ENCODE data around the gene PHKB.
A peak's percentile ranks its signal among the peaks of the same experiment; 100 is the strongest.
"Not testable (repeated sequence)": the region's sequence is repeated elsewhere in the genome, so short reads cannot be mapped to it uniquely, and the experiment has no call there.

The PHKB gene

GRCh38 chr16:47461598-47462266 lies 601 bp downstream of the PHKB start:
- in situ Hi-C loops (cut with MboI; ENCODE audit: low sequenced_read_pairs, unreplicated experiment), result no loop called here
- no peak for TF ChIP-seq CTCF (IDR thresholded peaks at IDR 0.05; ENCODE audit: borderline replicate concordance, control extremely low read depth, extremely low read depth, insufficient read depth, missing control alignments)
- peak; percentile 41 for DNase-seq (ENCODE audit: low spot score)

DNA sequence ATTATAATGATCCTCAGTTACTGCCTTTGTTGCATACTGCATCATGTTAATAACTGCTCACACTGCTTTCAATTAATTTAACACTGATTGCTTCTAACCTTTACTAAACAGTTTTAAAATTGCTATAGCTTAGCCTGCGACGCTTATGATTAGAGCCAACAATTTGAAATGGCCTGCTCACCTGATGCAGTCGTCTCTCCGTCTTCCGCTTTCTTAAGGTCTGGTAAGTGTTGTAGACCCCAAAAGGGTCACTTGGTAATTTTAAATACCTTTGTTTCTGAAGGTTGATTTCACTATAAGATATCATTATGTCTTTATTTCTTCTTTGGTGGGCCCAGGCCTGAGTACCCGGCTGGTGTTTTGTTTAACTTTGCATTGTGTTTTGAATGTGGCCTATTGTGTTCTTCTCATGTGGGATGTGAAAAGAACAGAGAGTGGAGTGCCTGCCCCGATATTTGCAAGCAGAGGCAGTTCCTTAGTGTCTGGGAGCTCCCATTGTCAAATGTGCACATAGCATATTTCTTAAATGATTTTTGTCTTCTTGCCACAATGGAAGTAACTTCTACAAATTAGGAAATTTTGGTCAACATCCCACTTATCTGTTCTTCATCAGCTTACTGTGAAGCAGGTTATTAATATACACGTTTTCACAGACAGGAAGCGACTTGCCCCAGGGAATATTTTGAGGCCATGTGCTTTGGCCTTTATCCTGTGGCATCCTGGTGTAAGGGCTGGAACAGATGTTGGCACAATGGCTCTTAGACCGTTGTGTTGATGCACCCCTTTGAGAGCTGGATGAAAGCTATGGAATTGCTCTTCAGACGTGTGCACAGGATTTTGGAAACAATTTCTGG lies 2.9 kb downstream of the PHKB start:
- TF ChIP-seq CTCF (IDR thresholded peaks at IDR 0.05; ENCODE audit: borderline replicate concordance, control extremely low read depth, extremely low read depth, insufficient read depth, missing control alignments), result no peak
- no peak for DNase-seq (ENCODE audit: low spot score)
- in situ Hi-C loops (cut with MboI; ENCODE audit: low sequenced_read_pairs, unreplicated experiment), result no loop called here

DNA sequence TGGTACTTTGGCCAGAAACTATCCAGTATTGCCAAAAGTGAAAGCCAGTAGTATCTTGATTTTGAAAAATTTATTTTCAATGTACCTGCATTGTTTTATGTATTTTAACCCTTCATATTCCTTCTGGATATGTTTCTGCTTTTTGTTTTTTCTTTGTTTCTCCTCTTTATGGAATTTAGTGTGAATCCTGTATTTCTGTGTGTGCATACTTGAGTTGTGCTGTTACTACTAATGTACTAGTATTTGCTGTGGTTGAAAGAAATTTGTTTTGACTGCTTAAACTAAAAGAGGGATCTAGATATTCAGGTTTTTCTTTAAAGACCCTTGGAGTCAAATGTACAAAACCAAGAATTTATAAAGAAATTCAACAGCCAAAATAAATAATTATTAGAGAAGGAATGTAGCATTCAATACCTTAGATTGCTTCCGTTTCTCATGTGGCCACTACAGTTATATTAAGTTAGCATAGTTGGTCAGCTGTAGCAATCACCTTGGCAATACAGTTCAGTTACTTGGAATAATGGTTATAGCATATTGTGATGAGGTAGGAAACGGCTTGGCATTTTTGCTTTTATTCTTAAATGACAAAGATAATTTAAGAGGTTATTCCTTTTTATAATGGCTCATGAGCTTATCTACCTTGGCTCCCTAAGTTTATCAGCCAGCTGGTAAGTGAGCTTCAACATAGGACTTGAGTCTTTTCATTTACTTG lies 4.9 kb downstream of the PHKB start:
- no peak for DNase-seq (ENCODE audit: low spot score)
- TF ChIP-seq CTCF (IDR thresholded peaks at IDR 0.05; ENCODE audit: borderline replicate concordance, control extremely low read depth, extremely low read depth, insufficient read depth, missing control alignments), result no peak
- in situ Hi-C loops (cut with MboI; ENCODE audit: low sequenced_read_pairs, unreplicated experiment), result no loop called here

GRCh38 chr16:47467501-47467900 lies 6.4 kb downstream of the PHKB start:
- in situ Hi-C loops (cut with MboI; ENCODE audit: low sequenced_read_pairs, unreplicated experiment), result no loop called here
- TF ChIP-seq CTCF (IDR thresholded peaks at IDR 0.05; ENCODE audit: borderline replicate concordance, control extremely low read depth, extremely low read depth, insufficient read depth, missing control alignments), result no peak
- no peak for DNase-seq (ENCODE audit: low spot score)

DNA sequence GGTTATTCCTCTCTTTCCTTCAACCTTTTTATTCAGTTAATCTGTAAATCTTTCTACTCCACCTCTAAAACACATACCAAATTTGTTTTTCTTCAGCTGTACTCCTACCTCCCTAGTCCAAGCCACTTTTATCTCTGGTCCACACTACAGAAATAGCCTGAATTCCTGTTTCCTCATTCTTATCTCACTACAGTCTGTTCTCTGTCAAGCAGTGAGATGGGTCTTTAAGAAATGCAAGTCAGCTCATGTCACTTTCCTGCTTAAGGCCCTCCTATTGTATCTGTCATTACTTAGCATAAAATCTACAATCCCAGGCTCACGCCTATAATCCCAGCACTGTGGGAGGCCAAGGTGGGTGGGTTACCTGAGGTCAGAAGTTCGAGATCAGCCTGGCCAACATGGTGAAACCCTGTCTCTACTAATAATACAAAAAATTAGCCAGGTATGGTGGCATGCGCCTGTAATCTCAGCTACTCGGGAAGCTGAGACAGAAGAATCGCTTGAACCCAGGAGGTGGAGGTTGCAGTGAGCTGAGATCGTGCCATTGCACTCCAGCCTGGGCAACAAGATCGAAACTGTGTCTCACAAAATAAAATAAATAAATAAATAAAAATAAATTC lies 7.0 kb downstream of the PHKB start:
- in situ Hi-C loops (cut with MboI; ENCODE audit: low sequenced_read_pairs, unreplicated experiment); DNase-seq (ENCODE audit: low spot score): not testable (repeated sequence)

DNA sequence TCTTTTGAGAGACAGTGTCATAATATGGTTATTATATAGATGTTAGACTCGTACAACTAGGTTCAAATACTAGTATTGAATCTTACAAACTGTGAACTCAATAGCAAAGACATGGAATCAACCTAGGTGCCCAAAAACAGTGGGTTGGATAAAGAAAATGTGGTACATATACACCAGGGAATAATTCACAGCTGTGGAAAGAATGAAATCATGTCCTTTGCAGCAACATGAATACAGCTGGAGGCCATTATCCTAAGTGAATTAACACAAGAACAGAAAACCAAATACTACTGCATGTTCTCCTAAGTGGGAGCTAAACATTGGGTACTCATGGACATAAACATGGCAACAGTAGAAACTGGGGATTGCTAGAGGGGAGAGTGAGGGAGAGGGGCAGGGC lies 8.1 kb downstream of the PHKB start:
- no peak for DNase-seq (ENCODE audit: low spot score)
- TF ChIP-seq CTCF (IDR thresholded peaks at IDR 0.05; ENCODE audit: borderline replicate concordance, control extremely low read depth, extremely low read depth, insufficient read depth, missing control alignments), result no peak
- in situ Hi-C loops (cut with MboI; ENCODE audit: low sequenced_read_pairs, unreplicated experiment), result no loop called here
